ENCODE data around the gene ARHGAP26. TPM values are rescaled to one million over a fixed set of nuclear protein-coding genes. Genes with fewer than 3 reads are reported as not detected.

ARHGAP26 gene
- total RNA-seq, 4 donors from 2014 or later: 11.0 to 23.3 (median 14.3) TPM

GRCh38 chr5:143119291-143119769 lies 349.2 kb downstream of the ARHGAP26 start:
- TF ChIP-seq CTCF (IDR thresholded peaks at IDR 0.05) (no peak), POLR2A (IDR thresholded peaks at IDR 0.05) (no peak)
- intact Hi-C loops (cut with DNase I; ENCODE audit: low total_unique reads): no loop called here
- no peak for DNase-seq (ENCODE audit: low spot score in 2 of 2)
- H3K4me3 ChIP-seq (ENCODE audit: low read depth, poor library complexity, severe bottlenecking): no peak overlapping the region
- WGBS, 2 donors: 52 to 59% methylated on average over 2 of the region's 2 CpGs

DNA sequence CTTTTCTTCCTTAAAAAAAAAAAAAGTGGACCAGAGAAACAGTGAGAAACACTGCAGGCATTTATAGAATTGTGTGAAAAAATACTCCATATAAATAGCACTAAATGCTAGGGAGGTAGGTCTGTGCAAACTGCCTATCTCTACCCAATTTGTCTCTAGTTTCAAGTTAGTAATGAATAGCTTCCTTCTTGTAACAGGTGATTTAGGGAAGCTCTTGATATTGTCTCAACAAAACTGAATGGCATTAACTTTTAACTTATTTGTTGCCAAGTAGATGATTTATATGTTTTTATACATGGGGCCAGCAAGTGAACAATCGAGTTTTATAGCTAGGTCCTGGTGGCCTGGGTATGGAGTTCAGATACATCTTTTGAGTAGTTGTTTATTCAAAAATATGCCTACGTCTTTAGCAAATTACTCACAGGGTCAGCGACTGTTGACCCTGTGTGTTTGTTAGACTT lies 349.7 kb downstream of the ARHGAP26 start:
- intact Hi-C loops (cut with DNase I; ENCODE audit: low total_unique reads): no loop called here
- 66 to 74% methylated on average over 3 of the region's 3 CpGs for WGBS, 2 donors
- no peak for DNase-seq (ENCODE audit: low spot score in 2 of 2)

GRCh38 chr5:143120460-143121134 lies 350.4 kb downstream of the ARHGAP26 start:
- H3K4me3 ChIP-seq (ENCODE audit: low read depth, poor library complexity, severe bottlenecking): no peak overlapping the region
- WGBS, 2 donors: 55 to 70% methylated on average over 5 of the region's 5 CpGs
- no peak for DNase-seq (ENCODE audit: low spot score in 2 of 2)
- intact Hi-C loops (cut with DNase I; ENCODE audit: low total_unique reads): no loop called here
- TF ChIP-seq CTCF (IDR thresholded peaks at IDR 0.05): no peak
- no peak for TF ChIP-seq POLR2A (IDR thresholded peaks at IDR 0.05)

More for the DNA sequence above, 349.7 kb downstream of the ARHGAP26 start:
- TF ChIP-seq CTCF (IDR thresholded peaks at IDR 0.05): no peak
- TF ChIP-seq POLR2A (IDR thresholded peaks at IDR 0.05): no peak
- no peak overlapping the region for H3K4me3 ChIP-seq (ENCODE audit: low read depth, poor library complexity, severe bottlenecking)

DNA sequence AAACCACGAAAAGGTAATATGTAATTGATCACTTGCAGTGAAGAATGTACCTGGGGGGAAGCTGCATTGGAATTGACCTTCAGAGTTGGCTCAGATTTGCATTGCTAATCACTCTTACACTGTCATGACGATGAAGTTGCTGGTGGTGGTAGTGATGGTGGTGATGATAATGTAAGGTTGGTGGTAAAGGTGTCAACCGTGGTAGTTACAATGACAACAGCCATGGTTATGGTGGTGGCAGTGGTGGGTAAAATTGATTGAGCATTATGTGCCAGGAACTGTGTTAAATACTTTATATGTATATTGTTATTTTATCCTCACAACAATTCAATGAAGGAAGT lies 350.9 kb downstream of the ARHGAP26 start:
- no peak for DNase-seq (ENCODE audit: low spot score in 2 of 2)
- WGBS, 2 donors: 94 to 97% methylated on average over 3 of the region's 3 CpGs
- TF ChIP-seq CTCF (IDR thresholded peaks at IDR 0.05) (no peak), POLR2A (IDR thresholded peaks at IDR 0.05) (no peak)
- H3K4me3 ChIP-seq (ENCODE audit: low read depth, poor library complexity, severe bottlenecking): no peak overlapping the region
- intact Hi-C loops (cut with DNase I; ENCODE audit: low total_unique reads): no loop called here

DNA sequence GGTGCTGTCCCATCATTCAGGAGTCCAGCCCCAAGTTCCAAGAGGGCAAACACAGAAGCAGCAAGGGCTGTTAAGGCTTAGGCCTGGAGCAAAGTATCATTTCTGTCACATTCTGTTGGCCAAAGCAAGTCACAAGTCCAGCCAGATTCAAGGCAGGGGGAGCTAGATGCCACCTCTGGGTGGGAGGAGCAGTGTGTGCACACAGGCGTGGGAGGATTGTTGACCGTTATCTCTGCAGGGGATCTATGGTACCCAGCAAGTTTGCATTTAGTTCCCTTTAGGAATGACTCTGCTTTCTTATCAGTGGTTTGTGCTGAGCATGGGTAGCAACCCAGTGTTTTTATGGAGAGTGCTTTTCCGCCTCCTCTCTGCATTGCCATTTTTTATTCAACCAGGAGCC lies 354.4 kb downstream of the ARHGAP26 start:
- 84 to 92% methylated on average over 3 of the region's 3 CpGs for WGBS, 2 donors
- no peak overlapping the region for H3K4me3 ChIP-seq (ENCODE audit: low read depth, poor library complexity, severe bottlenecking)
- no peak for TF ChIP-seq POLR2A (IDR thresholded peaks at IDR 0.05)
- no peak for TF ChIP-seq CTCF (IDR thresholded peaks at IDR 0.05)
- intact Hi-C loops (cut with DNase I; ENCODE audit: low total_unique reads): no loop called here
- DNase-seq (ENCODE audit: low spot score in 2 of 2): no peak

Measured in lower leg skin (tissue), 4 donors.